WTC11 (cell line): ENCODE results near the gene DHX29. TPM values are rescaled to one million over a fixed set of nuclear protein-coding genes. Genes with fewer than 3 reads are reported as not detected.
A peak's percentile ranks its signal among the peaks of the same experiment; 100 is the strongest.

Experiments
- ATAC-seq: fragments of 200-7000 bp; cut with Tn5 transposase; 2 replicates; pipeline ENCODE4 v1.10.0; 2021; ENCODE audit warnings: mild to moderate bottlenecking, moderate library complexity
- CTCF ChIA-PET: fragments of 300-600 bp; sonication (Branson Sonifier 250); formaldehyde crosslinking; loops from one replicate; lab custom pipeline; 2021; ENCODE audit warnings: antibody characterized with exemption; lab: Charles Lee
- POLR2A ChIA-PET: fragments of 350-600 bp; sonication (Branson Sonifier 250); formaldehyde crosslinking; loops from one replicate; lab custom pipeline; 2021; ENCODE audit warnings: antibody characterized with exemption; lab: Charles Lee
- DNase-seq: peaks from one replicate; pipeline ENCODE4 v3.0.0; 2021; ENCODE audit warnings: low spot score
- H3K27ac Mint-ChIP-seq: 2 replicates; pipeline ENCODE4 v1.8.0; 2021; ENCODE audit warnings: mixed read lengths
- H3K27me3 Mint-ChIP-seq: 2 replicates; pipeline ENCODE4 v1.8.0; 2021; ENCODE audit warnings: low read depth, mild to moderate bottlenecking, moderate library complexity, mixed read lengths
- H3K36me3 Mint-ChIP-seq: 2 replicates; pipeline ENCODE4 v1.8.0; 2021; ENCODE audit warnings: mixed read lengths
- H3K4me1 Mint-ChIP-seq: 2 replicates; pipeline ENCODE4 v1.8.0; 2022; ENCODE audit warnings: mixed read lengths
- H3K4me3 Mint-ChIP-seq: 2 replicates; pipeline ENCODE4 v1.8.0; 2021; ENCODE audit warnings: mild to moderate bottlenecking, moderate library complexity, mixed read lengths
- H3K9me3 Mint-ChIP-seq: 2 replicates; pipeline ENCODE4 v1.8.0; 2021; ENCODE audit warnings: mixed read lengths
- AR ChIP-seq: fragments of 250-450 bp; sonication (Bioruptor Pico); IDR thresholded peaks from 2 replicates; pipeline ENCODE4 v1.9.0; 2021; ENCODE audit warnings: mild to moderate bottlenecking
- ATF1 ChIP-seq: sonication (generic); formaldehyde crosslinking; IDR thresholded peaks from 2 replicates; pipeline ENCODE4 v1.8.1; 2023; ENCODE audit warnings: mild to moderate bottlenecking, moderate library complexity, missing genetic modification reagents
- CREB1 ChIP-seq: sonication (generic); formaldehyde crosslinking; IDR thresholded peaks from 2 replicates; pipeline ENCODE4 v1.8.0; 2023; ENCODE audit warnings: mild to moderate bottlenecking, missing genetic modification reagents
- FOXJ3 ChIP-seq: sonication (generic); formaldehyde crosslinking; IDR thresholded peaks from 2 replicates; pipeline ENCODE4 v1.9.0; 2021; ENCODE audit warnings: missing genetic modification reagents, mild to moderate bottlenecking, borderline replicate concordance
- FOXP4 ChIP-seq: sonication (generic); formaldehyde crosslinking; IDR thresholded peaks from 2 replicates; pipeline ENCODE4 v1.8.0; 2022; ENCODE audit warnings: mild to moderate bottlenecking, missing genetic modification reagents
- MLX ChIP-seq: sonication (generic); formaldehyde crosslinking; IDR thresholded peaks from 2 replicates; pipeline ENCODE4 v1.8.1; 2023; ENCODE audit warnings: mild to moderate bottlenecking, missing genetic modification reagents, moderate library complexity
- MYBL2 ChIP-seq: sonication (generic); formaldehyde crosslinking; IDR thresholded peaks from 2 replicates; pipeline ENCODE4 v1.8.1; 2023; ENCODE audit warnings: mild to moderate bottlenecking, moderate library complexity, missing genetic modification reagents
- NR2C2 ChIP-seq: sonication (generic); formaldehyde crosslinking; IDR thresholded peaks from 2 replicates; pipeline ENCODE4 v1.8.0; 2022; ENCODE audit warnings: mild to moderate bottlenecking, missing genetic modification reagents
- RORB ChIP-seq: fragments of 250-450 bp; sonication (Bioruptor Pico); IDR thresholded peaks from 2 replicates; pipeline ENCODE4 v1.9.0; 2021; ENCODE audit warnings: mild to moderate bottlenecking
- TEAD4 ChIP-seq: sonication (generic); formaldehyde crosslinking; IDR thresholded peaks from 2 replicates; pipeline ENCODE4 v1.8.0; 2022; ENCODE audit warnings: mild to moderate bottlenecking, missing genetic modification reagents
- TP53 ChIP-seq: sonication (generic); formaldehyde crosslinking; IDR thresholded peaks from 2 replicates; pipeline ENCODE4 v1.8.1; 2023; ENCODE audit warnings: mild to moderate bottlenecking, missing genetic modification reagents
- USF1 ChIP-seq: sonication (generic); formaldehyde crosslinking; IDR thresholded peaks from 2 replicates; pipeline ENCODE4 v1.8.0; 2022; ENCODE audit warnings: mild to moderate bottlenecking, missing genetic modification reagents
- ZMAT4 ChIP-seq: fragments of 250-450 bp; sonication (Bioruptor Pico); IDR thresholded peaks from 2 replicates; pipeline ENCODE4 v1.9.0; 2021; ENCODE audit warnings: mild to moderate bottlenecking
- ZNF232 ChIP-seq: sonication (generic); formaldehyde crosslinking; IDR thresholded peaks from 2 replicates; pipeline ENCODE4 v1.8.0; 2022; ENCODE audit warnings: mild to moderate bottlenecking, missing genetic modification reagents
- ZNF263 ChIP-seq: sonication (generic); formaldehyde crosslinking; IDR thresholded peaks from 2 replicates; pipeline ENCODE4 v1.8.1; 2022; ENCODE audit warnings: low read depth, mild to moderate bottlenecking, moderate library complexity, missing genetic modification reagents
- ZNF317 ChIP-seq: sonication (generic); formaldehyde crosslinking; IDR thresholded peaks from 2 replicates; pipeline ENCODE4 v1.8.1; 2023; ENCODE audit warnings: low read depth, mild to moderate bottlenecking, moderate library complexity, missing genetic modification reagents, borderline replicate concordance
- ZNF512 ChIP-seq: sonication (generic); formaldehyde crosslinking; IDR thresholded peaks from 2 replicates; pipeline ENCODE4 v1.8.1; 2022; ENCODE audit warnings: missing genetic modification reagents, borderline replicate concordance
- ZNF532 ChIP-seq: fragments of 250-450 bp; sonication (Bioruptor Pico); IDR thresholded peaks from 2 replicates; pipeline ENCODE4 v1.9.0; 2021; ENCODE audit warnings: mild to moderate bottlenecking, borderline replicate concordance
- total RNA-seq: library from RNA; stranded (reverse); gene quantifications from 3 replicates; pipeline ENCODE4 v1.2.3, GENCODE V29; 2021

The DHX29 gene
- total RNA-seq, 1 experiment from 2014 or later: 29.7 TPM

- no peak for DNase-seq
- TF ChIP-seq USF1 (CRISPR knock-in tag) (no peak), MYBL2 (no peak), TEAD4 (CRISPR knock-in tag) (no peak)
- POLR2A ChIA-PET: no interaction called here
- CTCF ChIA-PET: interaction anchor here (2.4 kb wide), 1 partner anchor 348 kb away, joined by 6 read pairs; no protein-coding TSS in a partner anchor
- Mint-ChIP-seq H3K4me3 (no peak overlapping the region), H3K4me1 (no peaks in the 10 kb centered on the region), H3K36me3 (peaks cover 43% of the 10 kb centered on the region), H3K27ac (peak overlapping the region; percentile 71; the same call in 1 of the 2 replicates), H3K27me3 (no peaks in the 10 kb centered on the region), H3K9me3 (no peaks in the 10 kb centered on the region)
- no peak for ATAC-seq
These were observed 35.6 kb upstream of the DHX29 start for GRCh38 chr5:55343107-55343506.

GRCh38 chr5:55338810-55339243 lies 31.3 kb upstream of the DHX29 start:
- DNase-seq (no peak), ATAC-seq (no peak)
- no peaks in the 10 kb centered on the region for H3K4me1 Mint-ChIP-seq
- TF ChIP-seq RORB: no peak
- TF ChIP-seq MLX: no peak
- TF ChIP-seq ZNF532: no peak
- TF ChIP-seq FOXJ3 (CRISPR knock-in tag): no peak
- H3K4me3 Mint-ChIP-seq: no peak overlapping the region
- no peaks in the 10 kb centered on the region for H3K9me3 Mint-ChIP-seq
- ChIA-PET POLR2A (no interaction called here), CTCF (interaction anchor here (1.0 kb wide), 1 partner anchor 353 kb away, joined by 3 read pairs; no protein-coding TSS in a partner anchor)
- H3K27ac Mint-ChIP-seq: no peak overlapping the region
- no peaks in the 10 kb centered on the region for H3K27me3 Mint-ChIP-seq
- peaks cover 8% of the 10 kb centered on the region for H3K36me3 Mint-ChIP-seq

GRCh38 chr5:55338092-55338613 lies 30.7 kb upstream of the DHX29 start:
- Mint-ChIP-seq H3K27ac (no peak overlapping the region), H3K4me3 (no peak overlapping the region), H3K4me1 (no peaks in the 10 kb centered on the region), H3K9me3 (no peaks in the 10 kb centered on the region), H3K27me3 (no peaks in the 10 kb centered on the region), H3K36me3 (peaks cover 10% of the 10 kb centered on the region)
- CTCF ChIA-PET: no interaction called here
- ATAC-seq: no peak
- POLR2A ChIA-PET: no interaction called here
- DNase-seq: no peak
- TF ChIP-seq NR2C2 (no peak), ZNF232 (CRISPR knock-in tag) (no peak), MLX (no peak), CREB1 (no peak), FOXP4 (no peak), ZMAT4 (no peak), ZNF317 (CRISPR knock-in tag) (no peak), ATF1 (CRISPR knock-in tag) (no peak), ZNF512 (no peak), ZNF263 (no peak), TP53 (no peak), AR (CRISPR knock-in tag) (no peak)
